A673 (cell line): ENCODE data around the gene EIF2B1. TPM values are rescaled to one million over a fixed set of nuclear protein-coding genes. Genes with fewer than 3 reads are reported as not detected.
A peak's percentile ranks its signal among the peaks of the same experiment; 100 is the strongest.

ENCODE experiments used
- BruUV-seq: library from RNA; stranded (reverse); fragments of 400-500 nt; replicated peaks from 2 replicates; lab custom pipeline; 2021; lab: Mats Ljungman, UMichigan
- CTCF ChIA-PET: fragments of 300-600 bp; sonication (Branson Sonifier 250); formaldehyde crosslinking; loops from one replicate; lab custom pipeline; 2022; ENCODE audit warnings: antibody characterized with exemption; lab: Charles Lee
- POLR2A ChIA-PET: fragments of 300-600 bp; sonication (Branson Sonifier 250); formaldehyde crosslinking; loops from one replicate; lab custom pipeline; 2022; ENCODE audit warnings: antibody characterized with exemption; ENCODE audit not compliant: low non-redundant PET; lab: Charles Lee
- DNase-seq: peaks from one replicate; pipeline ENCODE4 v3.0.0-alpha.2; 2015; ENCODE audit warnings: low spot score
- H3K27ac ChIP-seq: fragments of 200-600 bp; sonication (generic); 2 replicates; pipeline ENCODE4 v1.5.1; 2016; ENCODE audit warnings: mixed run types, low read depth, mild to moderate bottlenecking, mixed read lengths, antibody characterized with exemption, low read length; ENCODE audit not compliant: poor library complexity, severe bottlenecking
- H3K27me3 ChIP-seq: fragments of 200-600 bp; sonication (generic); replicated peaks from 2 replicates; pipeline ENCODE4 v1.6.1; 2017; ENCODE audit warnings: mixed run types, low read depth, mild to moderate bottlenecking, mixed read lengths, antibody characterized with exemption, low read length; ENCODE audit not compliant: insufficient read depth, poor library complexity
- H3K36me3 ChIP-seq: fragments of 200-600 bp; sonication (generic); 2 replicates; pipeline ENCODE4 v1.6.1; 2016; ENCODE audit warnings: mixed run types, mild to moderate bottlenecking, mixed read lengths, antibody characterized with exemption, low read length; ENCODE audit not compliant: insufficient read depth, poor library complexity, severe bottlenecking
- H3K4me1 ChIP-seq: fragments of 200-600 bp; sonication (generic); 2 replicates; pipeline ENCODE4 v1.6.1; 2017; ENCODE audit warnings: mixed run types, mild to moderate bottlenecking, mixed read lengths, antibody characterized with exemption, low read length; ENCODE audit not compliant: insufficient read depth, poor library complexity, severe bottlenecking
- H3K4me3 ChIP-seq: fragments of 200-600 bp; sonication (generic); 2 replicates; pipeline ENCODE4 v1.5.1; 2016; ENCODE audit warnings: low read depth, mixed run types, mild to moderate bottlenecking, mixed read lengths, low read length; ENCODE audit not compliant: poor library complexity, severe bottlenecking
- H3K9me3 ChIP-seq: fragments of 200-600 bp; sonication (generic); 2 replicates; pipeline ENCODE4 v1.6.1; 2016; ENCODE audit warnings: mixed run types, low read depth, mild to moderate bottlenecking, mixed read lengths, antibody characterized with exemption, low read length; ENCODE audit not compliant: poor library complexity, severe bottlenecking
- CTCF ChIP-seq: fragments of 300-800, 200-600 bp; sonication (generic); conservative IDR thresholded peaks from 2 replicates; pipeline ENCODE4 v1.5.1; 2017; ENCODE audit warnings: low read depth, mild to moderate bottlenecking, antibody characterized with exemption, low read length, moderate library complexity, mixed read lengths
- EZH2 ChIP-seq: fragments of 200-600 bp; sonication (generic); IDR thresholded peaks from 2 replicates; pipeline ENCODE4 v1.6.1; 2017; ENCODE audit warnings: borderline replicate concordance, low read depth, mild to moderate bottlenecking, mixed read lengths, antibody characterized with exemption, low read length; ENCODE audit not compliant: poor library complexity, severe bottlenecking
- intact Hi-C: fragments of 100-400 bp; cut with micrococcal nuclease; formaldehyde crosslinking; loops from one replicate; pipeline ENCODE4 v1.10.0; 2022; ENCODE audit not compliant: unreplicated experiment
- total RNA-seq: library from RNA; stranded (reverse); gene quantifications from 2 replicates; pipeline ENCODE4 v1.2.3, GENCODE V29; 2021

The EIF2B1 gene
- total RNA-seq, 1 experiment from 2014 or later: 62.0 TPM

- no peak for TF ChIP-seq CTCF
- TF ChIP-seq EZH2: no peak
- Histone ChIP-seq H3K4me3 (no peak overlapping the region), H3K27ac (no peak overlapping the region), H3K27me3 (no peaks in the 10 kb centered on the region), H3K9me3 (no peaks in the 10 kb centered on the region), H3K36me3 (no peaks in the 10 kb centered on the region), H3K4me1 (no peaks in the 10 kb centered on the region)
- no TSS peak for BruUV-seq
- ChIA-PET POLR2A (no interaction called here), CTCF (interaction anchor here (0.6 to 1.2 kb wide), 4 partner anchors 10 to 133 kb away, joined by 3 to 10 read pairs (median 4); no protein-coding TSS in a partner anchor)
- DNase-seq: peak; percentile 80
- intact Hi-C loops: no loop called here
Observed at GRCh38 chr12:123571343-123571813, 62.1 kb downstream of the EIF2B1 start.

Other genes starting within 250 kb of the EIF2B1 start
- 98.6 and 104 TPM in 2 replicates for gene KMT5A, start 249.6 kb downstream of the EIF2B1 start, total RNA-seq
- 1.7 and 1.9 TPM in 2 replicates for gene RILPL2, start 197.0 kb downstream of the EIF2B1 start, total RNA-seq
- 19.1 and 20.6 TPM in 2 replicates for gene SNRNP35, start 175.5 kb downstream of the EIF2B1 start, total RNA-seq
- gene RILPL1, start 100.0 kb downstream of the EIF2B1 start, total RNA-seq: 10.2 and 17.4 TPM in 2 replicates
- 217 and 233 TPM in 2 replicates for gene TMED2, start 49.1 kb downstream of the EIF2B1 start, total RNA-seq
- 49.5 and 53.4 TPM in 2 replicates for gene DDX55, start 31.6 kb downstream of the EIF2B1 start, total RNA-seq
- 44.9 and 45.9 TPM in 2 replicates for gene GTF2H3, start 143 bp upstream of the EIF2B1 start, total RNA-seq
- gene TCTN2, start 37.4 kb upstream of the EIF2B1 start, total RNA-seq: 9.6 and 11.8 TPM in 2 replicates
- gene ATP6V0A2, start 78.7 kb upstream of the EIF2B1 start, total RNA-seq: 56.0 and 70.9 TPM in 2 replicates
- 1.1 TPM in 2 replicates for gene DNAH10, start 128.6 kb upstream of the EIF2B1 start, total RNA-seq